H9 (cell line): ENCODE measurements around the gene MGAT2. TPM values are rescaled to one million over a fixed set of nuclear protein-coding genes. Genes with fewer than 3 reads are reported as not detected.

Experiments
- DNase-seq: peaks from one replicate; pipeline ENCODE4 v3.0.0-alpha.2; 2017
- H2AFZ ChIP-seq: one replicate; pipeline ENCODE4 v1.6.1; 2013; ENCODE audit warnings: mild to moderate bottlenecking, low read length, control low read depth, moderate library complexity
- H2AK5ac ChIP-seq: 2 replicates; pipeline ENCODE4 v1.6.1; 2013; ENCODE audit warnings: low read length, control low read depth, mixed read lengths; ENCODE audit not compliant: insufficient read length
- H2BK120ac ChIP-seq: one replicate; pipeline ENCODE4 v1.6.1; 2013; ENCODE audit warnings: low read depth, mild to moderate bottlenecking, low read length, control low read depth, inconsistent platforms; ENCODE audit not compliant: poor library complexity, severe bottlenecking
- H2BK12ac ChIP-seq: 2 replicates; pipeline ENCODE4 v1.6.1; 2013; ENCODE audit warnings: low read length, control low read depth, mixed read lengths, low read depth; ENCODE audit not compliant: insufficient read length
- H2BK15ac ChIP-seq: 2 replicates; pipeline ENCODE4 v1.6.1; 2013; ENCODE audit warnings: low read depth, low read length, control low read depth
- H2BK20ac ChIP-seq: one replicate; pipeline ENCODE4 v1.6.1; 2013; ENCODE audit warnings: low read depth, mild to moderate bottlenecking, low read length, control low read depth, inconsistent platforms; ENCODE audit not compliant: poor library complexity, severe bottlenecking
- H2BK5ac ChIP-seq: 2 replicates; pipeline ENCODE4 v1.6.1; 2013; ENCODE audit warnings: low read length, control low read depth, mixed read lengths; ENCODE audit not compliant: insufficient read length
- H3K14ac ChIP-seq: 2 replicates; pipeline ENCODE4 v1.6.1; 2013; ENCODE audit warnings: low read length, control low read depth; ENCODE audit not compliant: insufficient read depth
- H3K18ac ChIP-seq: 2 replicates; pipeline ENCODE4 v1.6.1; 2013; ENCODE audit warnings: low read depth, mild to moderate bottlenecking, mixed read lengths, low read length, control low read depth; ENCODE audit not compliant: insufficient read length
- H3K23ac ChIP-seq: 2 replicates; pipeline ENCODE4 v1.6.1; 2013; ENCODE audit warnings: low read length, control low read depth, mixed read lengths, low read depth; ENCODE audit not compliant: insufficient read length
- H3K23me2 ChIP-seq: 2 replicates; pipeline ENCODE4 v1.6.1; 2013; ENCODE audit warnings: low read depth, mild to moderate bottlenecking, mixed read lengths, low read length, control low read depth; ENCODE audit not compliant: insufficient read length, poor library complexity, severe bottlenecking
- H3K27ac ChIP-seq: 2 replicates; pipeline ENCODE4 v1.5.1; 2013; ENCODE audit warnings: low read length, control low read depth, mixed read lengths, low read depth; ENCODE audit not compliant: insufficient read length
- H3K27me3 ChIP-seq: 2 replicates; pipeline ENCODE4 v1.6.1; 2013; ENCODE audit warnings: low read length, control low read depth, inconsistent platforms; ENCODE audit not compliant: insufficient read depth
- H3K4ac ChIP-seq: 2 replicates; pipeline ENCODE4 v1.6.1; 2013; ENCODE audit warnings: low read depth, mild to moderate bottlenecking, control low read depth, inconsistent platforms, low read length, moderate library complexity
- H3K4me1 ChIP-seq: 2 replicates; pipeline ENCODE4 v1.6.1; 2013; ENCODE audit warnings: low read length, control low read depth, inconsistent platforms; ENCODE audit not compliant: insufficient read depth
- H3K4me2 ChIP-seq: 2 replicates; pipeline ENCODE4 v1.6.1; 2013; ENCODE audit warnings: low read length, control low read depth, mixed read lengths; ENCODE audit not compliant: insufficient read length, insufficient read depth
- H3K56ac ChIP-seq: 2 replicates; pipeline ENCODE4 v1.6.1; 2013; ENCODE audit warnings: low read depth, mild to moderate bottlenecking, mixed read lengths, low read length, control low read depth; ENCODE audit not compliant: insufficient read length
- H3K79me1 ChIP-seq: 2 replicates; pipeline ENCODE4 v1.6.1; 2013; ENCODE audit warnings: low read depth, mild to moderate bottlenecking, moderate library complexity, low read length, control low read depth, inconsistent platforms; ENCODE audit not compliant: insufficient read depth, poor library complexity, severe bottlenecking
- H3K79me2 ChIP-seq: 2 replicates; pipeline ENCODE4 v1.6.1; 2013; ENCODE audit warnings: low read length, control low read depth, inconsistent platforms; ENCODE audit not compliant: insufficient read depth
- H3K9ac ChIP-seq: 2 replicates; pipeline ENCODE4 v1.6.1; 2013; ENCODE audit warnings: low read length, control low read depth, mixed read lengths; ENCODE audit not compliant: insufficient read length; ENCODE audit errors: extremely low read depth
- H3K9me3 ChIP-seq: one replicate; pipeline ENCODE4 v1.6.1; 2013; ENCODE audit warnings: low read depth, low read length, inconsistent platforms; ENCODE audit not compliant: control insufficient read depth
- H3T11ph ChIP-seq: one replicate; pipeline ENCODE4 v1.6.1; 2013; ENCODE audit warnings: mild to moderate bottlenecking, low read length, control low read depth, inconsistent platforms
- H4K20me1 ChIP-seq: one replicate; pipeline ENCODE4 v1.6.1; 2013; ENCODE audit not compliant: control insufficient read depth, insufficient read length, insufficient read depth
- H4K5ac ChIP-seq: 2 replicates; pipeline ENCODE4 v1.6.1; 2013; ENCODE audit warnings: low read depth, mild to moderate bottlenecking, mixed read lengths, low read length, control low read depth; ENCODE audit not compliant: insufficient read length
- H4K8ac ChIP-seq: replicated peaks from 2 replicates; pipeline ENCODE4 v1.6.1; 2013; ENCODE audit warnings: low read length, control low read depth, mixed read lengths, low read depth; ENCODE audit not compliant: insufficient read length
- H4K91ac ChIP-seq: 2 replicates; pipeline ENCODE4 v1.6.1; 2013; ENCODE audit warnings: low read depth, mild to moderate bottlenecking, moderate library complexity, mixed read lengths, low read length, control low read depth; ENCODE audit not compliant: insufficient read length
- H3K27ac Mint-ChIP-seq, 3 experiments: 2 replicates in 2 of 3; 3 replicates in 1 of 3; pipeline ENCODE4 v1.8.0; 2020 to 2021; ENCODE audit warnings: mixed read lengths in 3 of 3, mild to moderate bottlenecking in 1 of 3, moderate library complexity in 1 of 3
- H3K27me3 Mint-ChIP-seq: 2 replicates; pipeline ENCODE4 v1.8.0; 2021; ENCODE audit warnings: low read depth, mild to moderate bottlenecking, moderate library complexity, mixed read lengths
- H3K36me3 Mint-ChIP-seq, 3 experiments: 2 replicates in 2 of 3; 3 replicates in 1 of 3; pipeline ENCODE4 v1.8.0; 2020 to 2021; ENCODE audit warnings: low read depth in 3 of 3, mixed read lengths in 3 of 3; ENCODE audit not compliant: insufficient read depth in 1 of 3
- H3K4me1 Mint-ChIP-seq, 2 experiments: 2 replicates each; pipeline ENCODE4 v1.8.0; 2020; ENCODE audit warnings: mixed read lengths in 2 of 2
- H3K4me3 Mint-ChIP-seq, 2 experiments: 2 replicates in 1 of 2; 3 replicates in 1 of 2; pipeline ENCODE4 v1.8.0; 2020 to 2021; ENCODE audit warnings: mild to moderate bottlenecking in 2 of 2, mixed read lengths in 2 of 2, moderate library complexity in 1 of 2
- H3K9me3 Mint-ChIP-seq, 2 experiments: 2 replicates in 1 of 2; 3 replicates in 1 of 2; pipeline ENCODE4 v1.8.0; 2020; ENCODE audit warnings: mild to moderate bottlenecking in 2 of 2, mixed read lengths in 2 of 2, moderate library complexity in 1 of 2
- whole genome bisulfite sequencing: extraction: QIAGEN DNeasy Blood & Tissue Kit; methylation state at CpG from one replicate; pipeline ENCODE4 v1.1.7; 2013; ENCODE audit warnings: missing lambda C conversion rate, low lambda C conversion rate, mixed read lengths; ENCODE audit not compliant: insufficient read length; ENCODE audit errors: extremely low coverage; 5-methylcytosine and 5-hydroxymethylcytosine counted together
- total RNA-seq: library from RNA; stranded (reverse); gene quantifications from 2 replicates; pipeline ENCODE4 v1.2.1, GENCODE V29; 2021
- TF ChIP-seq, protein P1 (sequence below): fragments of 200-600 bp; sonication (generic); conservative IDR thresholded peaks from 3 replicates; pipeline ENCODE4 v1.8.0; 2021; ENCODE audit warnings: antibody characterized with exemption, mild to moderate bottlenecking

The MGAT2 gene
- total RNA-seq, 1 experiment from 2014 or later, result 24.5 TPM

DNA sequence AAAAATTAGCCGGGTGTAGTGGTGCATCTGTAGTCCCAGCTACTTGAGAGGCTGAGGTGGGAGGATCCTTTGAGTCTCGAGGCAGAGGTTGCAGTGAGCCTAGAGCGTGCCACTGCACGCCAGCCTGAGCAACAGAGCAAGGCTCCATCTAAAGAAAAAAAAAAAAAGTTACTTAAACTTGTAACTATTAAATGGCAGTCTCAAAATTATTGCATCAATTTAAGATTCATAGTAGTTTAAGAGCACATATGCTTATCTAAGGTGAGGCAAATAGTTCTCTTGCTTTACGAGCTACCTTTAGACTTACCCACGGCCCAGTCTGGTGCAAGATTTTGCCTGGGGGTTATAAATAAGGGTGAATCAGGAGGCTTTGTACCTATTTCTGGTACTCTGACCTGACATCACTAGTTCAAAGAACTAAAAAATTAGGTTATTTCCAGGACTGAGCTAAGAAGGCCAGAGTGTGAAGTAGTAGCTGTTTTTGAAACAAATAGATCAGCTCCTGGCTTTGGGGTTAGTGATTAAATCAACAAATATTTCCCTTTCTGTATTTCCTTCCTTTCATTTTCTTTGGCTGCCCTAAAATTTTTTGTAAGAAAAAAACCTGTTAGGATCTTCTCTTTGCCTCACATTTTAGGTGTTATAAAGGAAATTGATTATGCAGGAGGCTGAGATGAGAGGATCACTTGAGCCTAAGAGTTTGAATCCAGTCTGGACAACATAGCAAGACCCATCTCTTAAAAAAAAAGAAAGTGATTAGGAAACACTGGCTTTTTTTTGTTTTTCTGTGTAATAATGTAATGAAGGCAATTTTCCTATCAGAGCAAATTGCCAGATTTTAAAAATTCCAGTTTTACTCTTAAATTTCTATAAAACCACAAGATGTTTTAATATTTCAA, 3.6 kb downstream of the MGAT2 start:
- no peak overlapping the region for H4K91ac ChIP-seq
- H3K27ac Mint-ChIP-seq, result no peak overlapping the region
- no peak overlapping the region for H2BK12ac ChIP-seq
- H3K4me3 Mint-ChIP-seq, result 0 out of 5 replicates have a peak overlapping the region, but pooled peaks of 1 of the 2 experiments have one; percentile 23
- no peak overlapping the region for H2BK15ac ChIP-seq
- no peaks in the 10 kb centered on the region for H3K27me3 Mint-ChIP-seq
- H3K27me3 ChIP-seq, result no peaks in the 10 kb centered on the region
- H3K9me3 Mint-ChIP-seq, result no peaks in the 10 kb centered on the region
- no peak overlapping the region for H3K4me2 ChIP-seq
- peaks cover 15 to 18% of the 10 kb centered on the region in 2 experiments for H3K4me1 Mint-ChIP-seq
- H3K79me2 ChIP-seq, result peaks cover 11% of the 10 kb centered on the region; the same call in 1 of the 2 replicates
- H3K9ac ChIP-seq, result no peak overlapping the region
- H3K4ac ChIP-seq, result no peak overlapping the region
- H2AFZ ChIP-seq, result no peak overlapping the region
- peaks cover 12% of the 10 kb centered on the region for H3K23me2 ChIP-seq
- H3K27ac ChIP-seq, result no peak overlapping the region
- H2AK5ac ChIP-seq, result no peak overlapping the region
- H4K20me1 ChIP-seq, result no peaks in the 10 kb centered on the region
- no peak overlapping the region for H3T11ph ChIP-seq
- no peaks in the 10 kb centered on the region for H3K79me1 ChIP-seq
- no peak overlapping the region for H3K14ac ChIP-seq
- H2BK5ac ChIP-seq, result no peak overlapping the region
- H2BK120ac ChIP-seq, result no peak overlapping the region
- TF ChIP-seq, protein P1, sequence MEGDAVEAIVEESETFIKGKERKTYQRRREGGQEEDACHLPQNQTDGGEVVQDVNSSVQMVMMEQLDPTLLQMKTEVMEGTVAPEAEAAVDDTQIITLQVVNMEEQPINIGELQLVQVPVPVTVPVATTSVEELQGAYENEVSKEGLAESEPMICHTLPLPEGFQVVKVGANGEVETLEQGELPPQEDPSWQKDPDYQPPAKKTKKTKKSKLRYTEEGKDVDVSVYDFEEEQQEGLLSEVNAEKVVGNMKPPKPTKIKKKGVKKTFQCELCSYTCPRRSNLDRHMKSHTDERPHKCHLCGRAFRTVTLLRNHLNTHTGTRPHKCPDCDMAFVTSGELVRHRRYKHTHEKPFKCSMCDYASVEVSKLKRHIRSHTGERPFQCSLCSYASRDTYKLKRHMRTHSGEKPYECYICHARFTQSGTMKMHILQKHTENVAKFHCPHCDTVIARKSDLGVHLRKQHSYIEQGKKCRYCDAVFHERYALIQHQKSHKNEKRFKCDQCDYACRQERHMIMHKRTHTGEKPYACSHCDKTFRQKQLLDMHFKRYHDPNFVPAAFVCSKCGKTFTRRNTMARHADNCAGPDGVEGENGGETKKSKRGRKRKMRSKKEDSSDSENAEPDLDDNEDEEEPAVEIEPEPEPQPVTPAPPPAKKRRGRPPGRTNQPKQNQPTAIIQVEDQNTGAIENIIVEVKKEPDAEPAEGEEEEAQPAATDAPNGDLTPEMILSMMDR, result no peak
- no peak overlapping the region for H3K56ac ChIP-seq
- H3K36me3 Mint-ChIP-seq, result peaks cover 8 to 40% (median 12%) of the 10 kb centered on the region in 3 experiments
- no peak overlapping the region for H4K8ac ChIP-seq
- WGBS, result no CpG with 5 or more reads among the region's 6 CpGs
- peaks cover 4% of the 10 kb centered on the region; the same call in 1 of the 2 replicates for H3K4me1 ChIP-seq
- no peak overlapping the region for H2BK20ac ChIP-seq
- no peak overlapping the region for H3K23ac ChIP-seq
- no peak overlapping the region for H4K5ac ChIP-seq
- H3K9me3 ChIP-seq, result no peaks in the 10 kb centered on the region
- no peak overlapping the region for H3K18ac ChIP-seq
- DNase-seq, result no peak
